ENCODE data around the gene MUC5B.

GRCh38 chr11:1310318-1310687 is 87.4 kb downstream of the MUC5B start:
- TF ChIP-seq CTCF (IDR thresholded peaks at IDR 0.05) (no peak), POLR2A (IDR thresholded peaks at IDR 0.05) (no peak), POLR2AphosphoS5 (IDR thresholded peaks at IDR 0.05) (no peak)
